Activated naive CD4-positive, alpha-beta T cell treated with anti-CD3 and anti-CD28 coated beads for 36 hours (primary cell): ENCODE results near the gene ABCC6. TPM values are rescaled to one million over a fixed set of nuclear protein-coding genes. Genes with fewer than 3 reads are reported as not detected.
"Not testable (repeated sequence)": the region's sequence is repeated elsewhere in the genome, so short reads cannot be mapped to it uniquely, and the experiment has no call there.

ENCODE experiments used
- CTCF ChIA-PET: fragments of 350-600 bp; sonication (Branson Sonifier 250); formaldehyde crosslinking; loops from one replicate; lab custom pipeline; 2021; ENCODE audit warnings: antibody characterized with exemption; lab: Charles Lee
- DNase-seq: peaks from one replicate; pipeline ENCODE4 v3.0.0-alpha.2; 2020
- H3K27ac Mint-ChIP-seq: one replicate; pipeline ENCODE4 v1.8.0; 2021; ENCODE audit warnings: mild to moderate bottlenecking, mixed read lengths
- H3K27me3 Mint-ChIP-seq: one replicate; pipeline ENCODE4 v1.8.0; 2021; ENCODE audit warnings: low read depth, mixed read lengths
- H3K36me3 Mint-ChIP-seq: one replicate; pipeline ENCODE4 v1.8.0; 2021; ENCODE audit warnings: low read depth, mixed read lengths
- H3K4me1 Mint-ChIP-seq: one replicate; pipeline ENCODE4 v1.8.0; 2021; ENCODE audit warnings: low read depth, mixed read lengths
- H3K4me3 Mint-ChIP-seq: one replicate; pipeline ENCODE4 v1.8.0; 2021; ENCODE audit warnings: mild to moderate bottlenecking, moderate library complexity, mixed read lengths
- H3K9me3 Mint-ChIP-seq: one replicate; pipeline ENCODE4 v1.8.0; 2021; ENCODE audit warnings: mixed read lengths
- intact Hi-C: fragments of 100-400 bp; cut with micrococcal nuclease; formaldehyde crosslinking; loops from one replicate; pipeline ENCODE4 v1.15.1; 2023
- total RNA-seq, 2 experiments: library from RNA; stranded (reverse); gene quantifications; one replicate each; pipeline ENCODE4 v1.2.3, GENCODE V29; 2021

Gene ABCC6
- total RNA-seq, 2 experiments from 2014 or later, result not detected

DNA sequence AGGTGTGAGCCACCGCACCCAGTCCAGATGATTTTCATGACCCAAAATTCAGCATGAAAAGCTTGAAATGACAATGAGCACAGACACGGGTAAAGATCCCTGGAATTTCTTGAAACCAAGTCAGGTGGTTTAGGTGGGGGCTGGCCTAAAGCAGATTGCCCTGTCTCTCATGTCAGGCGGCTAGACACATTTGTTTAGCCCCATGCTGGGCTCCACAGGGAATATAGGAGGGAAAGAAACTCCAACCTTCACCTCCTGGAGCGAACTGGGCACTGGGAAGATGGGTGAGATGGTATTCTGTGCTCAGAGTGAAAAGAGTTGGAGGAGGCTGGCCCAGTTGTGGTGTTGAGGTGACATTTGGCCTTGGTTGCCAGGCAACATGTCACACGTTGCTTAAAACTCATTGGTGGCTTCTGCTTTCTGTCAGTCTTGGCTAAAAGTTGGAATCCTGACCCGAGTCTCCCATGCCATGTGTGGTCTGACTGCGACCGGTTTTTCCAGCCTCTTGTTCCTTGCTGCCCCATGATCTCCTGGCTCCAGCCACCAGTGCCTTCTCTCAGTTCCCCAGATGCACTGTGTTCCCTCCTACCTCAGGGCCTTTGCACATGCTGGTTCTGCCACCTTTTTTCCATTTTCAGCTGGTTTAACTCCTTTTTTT lies 113.7 kb downstream of the ABCC6 start:
- intact Hi-C loops, result no loop called here
- no peak overlapping the region for H3K4me3 Mint-ChIP-seq
- H3K27me3 Mint-ChIP-seq, result no peaks in the 10 kb centered on the region
- no peaks in the 10 kb centered on the region for H3K9me3 Mint-ChIP-seq
- H3K27ac Mint-ChIP-seq, result no peak overlapping the region
- H3K36me3 Mint-ChIP-seq, result peaks cover 63% of the 10 kb centered on the region
- CTCF ChIA-PET, result no interaction called here
- DNase-seq, result no peak
- H3K4me1 Mint-ChIP-seq, result no peaks in the 10 kb centered on the region

DNA sequence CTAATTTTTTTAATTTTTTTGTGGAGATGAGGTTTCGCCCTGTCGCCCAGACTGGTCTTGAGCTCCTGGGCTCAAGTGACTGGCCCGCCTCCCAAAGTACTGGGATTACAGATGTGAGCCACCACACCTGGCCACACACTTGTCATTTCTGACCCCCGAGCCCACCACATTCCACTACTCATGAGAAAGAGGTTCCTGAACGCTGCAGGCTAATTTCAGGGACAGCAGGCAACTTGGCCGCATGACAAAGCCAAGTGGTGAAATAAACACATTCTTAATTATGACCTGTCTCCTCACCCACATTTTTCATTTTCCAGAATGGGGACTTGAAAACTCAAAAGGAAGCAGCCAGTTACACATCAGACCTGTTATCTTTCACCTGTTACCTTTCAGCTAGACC lies 114.5 kb downstream of the ABCC6 start:
- H3K27me3 Mint-ChIP-seq, result no peaks in the 10 kb centered on the region
- intact Hi-C loops, result no loop called here
- no peak overlapping the region for H3K27ac Mint-ChIP-seq
- no peaks in the 10 kb centered on the region for H3K4me1 Mint-ChIP-seq
- H3K9me3 Mint-ChIP-seq, result no peaks in the 10 kb centered on the region
- CTCF ChIA-PET, result no interaction called here
- H3K4me3 Mint-ChIP-seq, result no peak overlapping the region
- no peak for DNase-seq
- H3K36me3 Mint-ChIP-seq, result peaks cover 60% of the 10 kb centered on the region

DNA sequence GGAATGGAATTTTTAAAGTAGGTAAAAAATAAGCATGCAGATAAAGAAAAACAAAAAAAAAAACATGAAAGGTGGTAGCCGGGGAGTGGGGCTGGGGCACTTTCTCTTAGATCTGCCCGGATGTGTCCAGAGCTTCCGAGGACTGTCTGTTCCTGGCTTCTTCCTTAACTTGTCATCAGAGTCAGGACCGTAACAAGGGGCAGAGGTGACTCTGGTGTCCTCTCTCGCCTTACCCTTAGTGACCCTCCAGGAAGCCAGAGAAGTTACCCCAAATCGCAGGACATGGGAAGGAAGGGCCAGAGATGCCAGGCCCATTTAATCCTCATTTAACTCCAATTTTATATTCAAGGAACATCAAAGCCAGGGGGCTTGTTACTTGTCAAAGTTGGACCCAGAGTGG lies 115.5 kb downstream of the ABCC6 start:
- Mint-ChIP-seq H3K36me3 (peaks cover 60% of the 10 kb centered on the region), H3K27me3 (no peaks in the 10 kb centered on the region), H3K4me1 (no peaks in the 10 kb centered on the region), H3K27ac (no peak overlapping the region), H3K4me3 (no peak overlapping the region), H3K9me3 (no peaks in the 10 kb centered on the region)
- intact Hi-C loops, result no loop called here
- DNase-seq, result no peak
- CTCF ChIA-PET, result no interaction called here

DNA sequence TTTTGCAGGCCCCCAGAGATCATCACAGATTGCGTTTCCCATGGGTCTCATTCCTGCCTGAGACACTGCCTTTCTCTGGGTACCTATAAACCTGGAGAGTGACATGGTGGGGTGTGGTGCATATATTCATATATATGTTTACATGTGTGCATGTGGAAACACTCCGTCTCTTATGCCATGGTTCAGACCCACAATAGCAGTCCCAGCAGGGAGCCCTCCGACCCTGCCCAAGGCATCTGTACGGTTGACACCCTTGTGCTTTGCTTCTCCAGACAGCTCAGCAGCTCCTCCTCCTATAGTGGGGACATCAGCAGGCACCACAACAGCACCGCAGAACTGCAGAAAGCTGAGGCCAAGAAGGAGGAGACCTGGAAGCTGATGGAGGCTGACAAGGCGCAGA lies 116.8 kb downstream of the ABCC6 start:
- DNase-seq, result no peak
- H3K9me3 Mint-ChIP-seq, result no peaks in the 10 kb centered on the region
- no peaks in the 10 kb centered on the region for H3K4me1 Mint-ChIP-seq
- CTCF ChIA-PET, result no interaction called here
- no peak overlapping the region for H3K4me3 Mint-ChIP-seq
- intact Hi-C loops, result no loop called here
- no peak overlapping the region for H3K27ac Mint-ChIP-seq
- peaks cover 57% of the 10 kb centered on the region for H3K36me3 Mint-ChIP-seq
- no peaks in the 10 kb centered on the region for H3K27me3 Mint-ChIP-seq

DNA sequence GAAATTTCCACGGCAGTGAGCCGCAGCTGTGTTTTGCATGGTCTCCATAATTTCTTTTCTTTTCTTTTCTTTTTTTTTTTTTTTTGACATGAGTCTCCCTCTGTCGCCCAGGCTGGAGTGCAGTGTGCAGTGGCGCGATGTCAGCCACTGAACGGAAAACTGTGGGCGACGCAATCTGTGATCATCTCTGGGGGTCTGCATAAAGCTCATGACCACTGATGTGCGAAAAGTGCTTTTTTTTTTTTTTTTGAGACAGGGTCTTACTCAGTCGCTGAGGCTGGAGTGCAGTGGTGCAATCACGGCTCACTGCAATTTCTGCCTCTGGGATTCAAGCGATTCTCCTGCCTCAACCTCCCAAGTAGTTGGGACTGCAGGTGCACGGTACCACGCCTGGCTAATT lies 117.6 kb downstream of the ABCC6 start:
- no peak for DNase-seq
- CTCF ChIA-PET, result no interaction called here
- H3K27ac Mint-ChIP-seq, result no peak overlapping the region
- H3K4me1 Mint-ChIP-seq, result no peaks in the 10 kb centered on the region
- intact Hi-C loops, result no loop called here
- peaks cover 53% of the 10 kb centered on the region for H3K36me3 Mint-ChIP-seq
- no peaks in the 10 kb centered on the region for H3K27me3 Mint-ChIP-seq
- H3K4me3 Mint-ChIP-seq, result no peak overlapping the region
- no peaks in the 10 kb centered on the region for H3K9me3 Mint-ChIP-seq

DNA sequence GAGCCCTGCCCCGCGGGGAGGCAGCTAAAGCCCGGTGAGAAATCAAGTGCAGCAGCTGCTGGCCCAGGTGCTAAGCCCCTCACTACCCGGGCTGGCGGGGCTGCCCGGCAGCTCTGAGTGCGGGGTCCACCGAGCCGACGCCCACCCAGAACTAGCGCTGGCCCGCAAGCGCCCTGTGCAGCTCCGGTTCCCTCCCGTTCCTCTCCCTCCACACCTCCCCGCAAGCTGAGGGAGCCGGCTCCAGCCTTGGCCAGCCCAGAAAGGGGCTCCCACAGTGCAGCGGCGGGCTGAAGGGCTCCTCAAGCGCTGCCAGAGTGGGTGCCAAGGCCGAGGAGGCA lies 118.5 kb downstream of the ABCC6 start:
- not testable (repeated sequence) for H3K27me3 Mint-ChIP-seq, H3K4me1 Mint-ChIP-seq
- H3K36me3 Mint-ChIP-seq, result peaks cover 51% of the 10 kb centered on the region

DNA sequence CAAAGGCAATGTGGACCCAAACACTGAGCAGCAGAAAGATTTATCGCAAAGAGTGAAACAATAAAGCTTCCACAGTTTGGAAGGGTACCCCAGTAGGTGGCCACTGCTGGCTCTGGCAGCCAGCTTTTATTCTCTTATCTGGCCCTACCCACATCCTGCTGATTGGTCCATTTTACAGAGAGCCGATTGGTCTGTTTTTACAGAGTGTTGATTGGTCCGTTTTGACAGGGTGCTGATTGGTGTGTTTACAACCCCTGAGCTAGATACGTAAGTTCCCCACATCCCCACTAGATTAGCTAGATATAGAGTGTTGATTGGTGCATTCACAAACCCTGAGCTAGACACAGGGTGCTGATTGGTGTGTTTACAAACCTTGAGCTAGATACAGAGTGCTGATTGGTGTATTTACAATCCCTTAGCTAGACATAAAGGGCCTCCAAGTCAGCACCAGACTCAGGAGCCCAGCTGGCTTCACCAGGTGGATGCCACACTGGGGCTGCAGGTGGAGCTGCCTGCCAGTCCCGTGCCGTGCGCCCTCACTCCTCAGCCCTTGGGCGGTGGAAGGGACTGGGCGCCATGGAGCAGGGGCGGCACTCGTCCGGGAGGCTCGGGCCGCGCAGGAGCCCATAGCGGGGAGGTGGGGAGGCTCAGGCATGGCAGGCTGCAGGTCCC lies 119.0 kb downstream of the ABCC6 start:
- H3K9me3 Mint-ChIP-seq, H3K4me1 Mint-ChIP-seq, H3K27me3 Mint-ChIP-seq, DNase-seq, H3K4me3 Mint-ChIP-seq, intact Hi-C loops, CTCF ChIA-PET, H3K27ac Mint-ChIP-seq: not testable (repeated sequence)
- peaks cover 51% of the 10 kb centered on the region for H3K36me3 Mint-ChIP-seq

More for the DNA sequence above, 118.5 kb downstream of the ABCC6 start:
- H3K9me3 Mint-ChIP-seq, H3K27ac Mint-ChIP-seq, intact Hi-C loops, H3K4me3 Mint-ChIP-seq, DNase-seq, CTCF ChIA-PET: not testable (repeated sequence)

DNA sequence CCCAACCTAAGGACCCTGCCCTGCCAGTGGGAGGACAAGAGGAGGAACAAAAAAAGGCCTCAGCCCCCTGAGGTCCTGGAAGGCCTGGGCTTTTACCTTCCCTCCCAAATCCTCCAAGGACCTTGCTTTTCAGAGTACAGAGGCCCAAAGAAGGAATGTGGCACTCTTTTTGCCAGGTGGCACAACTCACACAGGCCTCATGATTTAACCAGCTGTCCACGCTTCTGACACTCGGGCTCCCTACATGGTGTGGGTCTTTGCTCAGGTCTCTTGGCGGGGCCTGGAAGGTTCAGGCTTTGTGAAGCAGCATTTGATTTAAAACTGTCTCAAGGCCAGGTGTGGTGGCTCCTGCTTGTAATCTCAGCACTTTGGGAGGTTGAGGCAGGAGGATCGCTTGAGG lies 120.6 kb downstream of the ABCC6 start:
- CTCF ChIA-PET, result no interaction called here
- Mint-ChIP-seq H3K4me3 (no peak overlapping the region), H3K27me3 (no peaks in the 10 kb centered on the region), H3K27ac (no peak overlapping the region), H3K4me1 (no peaks in the 10 kb centered on the region), H3K9me3 (no peaks in the 10 kb centered on the region), H3K36me3 (peaks cover 52% of the 10 kb centered on the region)
- intact Hi-C loops, result no loop called here
- DNase-seq, result no peak

DNA sequence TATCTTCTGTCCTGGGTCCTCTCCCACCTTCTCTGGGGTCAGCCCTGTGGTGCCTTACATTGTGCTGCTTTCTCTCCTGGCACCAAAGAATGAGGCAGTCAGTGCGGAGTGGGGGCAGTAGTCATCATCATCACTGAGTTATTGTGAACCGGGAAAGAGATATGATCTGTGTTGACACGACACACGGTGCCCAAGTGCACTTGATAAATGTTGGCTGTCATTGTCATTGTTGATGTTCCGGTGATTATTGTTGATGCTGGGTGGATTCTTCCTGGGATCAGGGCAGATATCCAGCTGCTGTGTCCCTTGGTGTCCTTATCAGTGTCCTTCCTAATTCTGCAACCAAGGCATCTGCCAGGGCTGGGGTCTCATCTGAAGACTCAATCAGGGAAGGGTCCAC lies 121.7 kb downstream of the ABCC6 start:
- DNase-seq, result no peak
- Mint-ChIP-seq H3K4me1 (no peaks in the 10 kb centered on the region), H3K4me3 (no peak overlapping the region), H3K36me3 (peaks cover 49% of the 10 kb centered on the region), H3K9me3 (no peaks in the 10 kb centered on the region), H3K27ac (no peak overlapping the region), H3K27me3 (no peaks in the 10 kb centered on the region)
- intact Hi-C loops, result no loop called here
- CTCF ChIA-PET, result no interaction called here

DNA sequence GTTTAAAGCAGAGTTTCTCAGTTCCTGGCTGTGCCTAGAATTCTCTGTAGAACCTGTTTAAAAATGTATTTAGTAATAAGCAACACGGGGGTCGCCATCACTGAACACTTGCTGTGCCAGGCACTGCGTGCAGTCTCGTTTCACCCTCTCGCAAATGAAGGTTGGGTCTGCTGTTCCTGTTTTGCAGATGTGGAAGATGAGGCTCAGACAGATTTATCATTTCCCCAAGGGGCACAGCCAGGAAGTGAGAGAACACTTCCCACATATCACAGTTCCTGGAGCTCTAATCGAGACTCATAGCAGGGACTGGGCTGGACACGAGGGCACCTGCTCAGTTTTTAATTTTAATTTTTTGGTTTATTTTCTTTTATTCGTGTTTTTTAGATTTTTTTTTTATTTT lies 122.7 kb downstream of the ABCC6 start:
- CTCF ChIA-PET, result no interaction called here
- no peaks in the 10 kb centered on the region for H3K4me1 Mint-ChIP-seq
- H3K4me3 Mint-ChIP-seq, result no peak overlapping the region
- H3K27ac Mint-ChIP-seq, result no peak overlapping the region
- H3K9me3 Mint-ChIP-seq, result no peaks in the 10 kb centered on the region
- intact Hi-C loops, result no loop called here
- no peaks in the 10 kb centered on the region for H3K27me3 Mint-ChIP-seq
- peaks cover 52% of the 10 kb centered on the region for H3K36me3 Mint-ChIP-seq
- no peak for DNase-seq

DNA sequence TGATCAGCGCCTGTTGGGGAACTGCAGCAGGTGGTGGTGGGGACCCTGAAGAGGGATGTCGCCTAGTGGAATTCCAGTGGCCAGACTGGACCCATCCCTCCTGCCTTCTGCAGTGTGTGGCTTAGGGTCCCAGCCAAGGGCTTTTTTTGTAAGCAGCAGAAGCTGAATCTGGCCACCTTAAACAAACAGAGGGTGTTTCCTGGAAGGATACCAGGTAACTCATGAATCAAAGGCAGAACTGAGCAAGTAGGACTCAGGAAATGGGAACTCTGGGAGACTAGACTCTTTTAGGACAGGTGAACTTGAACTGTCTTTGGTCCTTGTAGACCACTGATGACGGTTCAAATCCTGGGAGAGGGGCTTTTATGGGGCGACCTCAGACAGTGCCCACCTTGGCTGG lies 124.0 kb downstream of the ABCC6 start:
- CTCF ChIA-PET, result interaction anchor here (0.6 kb wide), 1 partner anchor 528 kb away, joined by 3 read pairs; no protein-coding TSS in a partner anchor
- no peak overlapping the region for H3K27ac Mint-ChIP-seq
- intact Hi-C loops, result no loop called here
- no peak for DNase-seq
- peaks cover 46% of the 10 kb centered on the region for H3K36me3 Mint-ChIP-seq
- H3K27me3 Mint-ChIP-seq, result no peaks in the 10 kb centered on the region
- H3K4me1 Mint-ChIP-seq, result no peaks in the 10 kb centered on the region
- no peak overlapping the region for H3K4me3 Mint-ChIP-seq
- no peaks in the 10 kb centered on the region for H3K9me3 Mint-ChIP-seq
